GM19463 (cell line): ENCODE results near the gene CCM2.

ENCODE experiments used
- ATAC-seq: cut with Tn5 transposase; IDR thresholded peaks from one replicate; pipeline ENCODE4 v1.9.1; 2021; ENCODE audit warnings: mild to moderate bottlenecking, moderate library complexity; ENCODE audit not compliant: unreplicated experiment

CCM2 gene

GRCh38 chr7:45118292-45118691 is 118.3 kb downstream of the CCM2 start:
- no peak for ATAC-seq

- ATAC-seq, result no peak
Measured at GRCh38 chr7:45118889-45119331, 118.9 kb downstream of the CCM2 start.

GRCh38 chr7:45119550-45119949 is 119.5 kb downstream of the CCM2 start:
- no peak for ATAC-seq

DNA sequence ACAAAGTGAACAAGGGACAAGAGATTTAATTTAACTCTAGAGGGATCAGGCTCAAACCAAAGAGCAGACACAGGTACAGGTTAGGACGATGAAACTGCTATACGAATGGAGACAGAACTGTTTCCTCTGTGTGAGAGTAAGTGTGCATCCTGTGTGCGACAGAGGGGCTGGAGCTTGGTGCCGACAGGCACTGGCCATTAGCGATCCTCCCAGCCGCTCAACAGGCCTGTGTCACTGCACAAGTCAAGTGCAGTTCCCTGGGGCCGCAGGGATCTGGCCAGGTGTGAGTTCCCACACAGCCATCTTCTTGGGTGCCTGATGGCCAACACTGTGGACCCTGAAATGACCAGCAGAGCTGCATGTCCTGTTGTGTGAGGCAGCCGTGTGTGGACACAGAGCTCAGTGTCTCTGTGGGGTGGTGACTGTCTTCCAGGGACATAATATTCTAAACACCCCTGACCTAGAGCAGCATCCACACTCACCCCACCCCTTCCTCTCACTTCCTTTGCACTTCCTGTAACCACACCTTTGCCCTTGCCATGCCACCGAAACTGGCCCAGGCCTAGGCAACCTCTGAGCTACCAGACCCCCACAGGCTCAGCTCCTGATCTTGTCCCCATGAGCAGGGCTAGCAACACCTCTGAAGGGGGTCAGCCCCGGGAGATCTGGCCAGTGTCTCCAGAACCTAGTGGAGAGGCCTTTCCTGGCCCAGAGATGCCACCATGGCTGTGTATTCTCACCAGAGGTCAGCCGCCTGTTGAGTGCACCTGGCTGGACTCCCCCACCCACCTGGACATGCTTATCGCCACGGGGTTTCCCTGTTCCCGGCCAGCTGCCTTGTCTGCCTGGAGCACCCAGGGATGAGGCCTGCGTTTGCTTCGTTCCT is 123.2 kb downstream of the CCM2 start:
- no peak for ATAC-seq

DNA sequence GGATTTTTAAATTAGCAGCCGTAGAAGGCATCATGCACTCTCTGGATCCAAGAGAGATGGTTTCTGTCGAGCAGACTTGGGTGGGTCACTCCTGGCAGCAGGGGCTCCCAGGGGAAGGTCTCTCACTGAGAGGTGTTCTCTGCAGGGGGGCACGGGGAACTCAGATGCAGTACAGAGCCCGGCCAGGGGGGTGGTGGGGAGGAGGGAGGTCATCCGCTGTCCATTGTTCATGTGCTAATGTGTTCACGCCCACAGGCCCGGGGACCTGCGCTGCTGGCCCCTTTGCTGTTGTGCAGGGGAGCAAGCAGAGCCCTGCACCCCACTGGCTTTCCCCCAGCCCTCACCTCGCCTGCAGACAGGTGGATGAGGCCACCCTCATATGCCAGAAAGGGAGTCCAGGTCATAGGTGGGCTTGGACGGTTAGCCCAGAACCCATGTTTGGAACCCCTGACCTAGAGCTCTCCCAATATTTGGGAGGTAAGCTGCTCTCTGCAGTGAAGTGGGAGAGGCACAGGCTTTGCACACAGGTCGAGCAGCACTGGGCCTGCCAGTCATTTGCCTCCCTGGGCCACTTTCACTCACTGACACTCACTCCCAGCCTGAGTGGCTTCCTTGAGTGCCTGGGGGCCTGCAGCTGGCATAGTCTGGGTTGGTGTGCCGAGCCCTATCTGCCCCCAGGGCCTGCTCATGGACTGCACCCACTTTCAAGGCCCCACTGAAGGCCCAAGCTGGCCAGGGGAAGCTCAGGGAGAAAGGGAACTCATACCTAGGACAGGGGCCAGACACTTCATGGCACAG is 124.1 kb downstream of the CCM2 start:
- ATAC-seq, result no peak

DNA sequence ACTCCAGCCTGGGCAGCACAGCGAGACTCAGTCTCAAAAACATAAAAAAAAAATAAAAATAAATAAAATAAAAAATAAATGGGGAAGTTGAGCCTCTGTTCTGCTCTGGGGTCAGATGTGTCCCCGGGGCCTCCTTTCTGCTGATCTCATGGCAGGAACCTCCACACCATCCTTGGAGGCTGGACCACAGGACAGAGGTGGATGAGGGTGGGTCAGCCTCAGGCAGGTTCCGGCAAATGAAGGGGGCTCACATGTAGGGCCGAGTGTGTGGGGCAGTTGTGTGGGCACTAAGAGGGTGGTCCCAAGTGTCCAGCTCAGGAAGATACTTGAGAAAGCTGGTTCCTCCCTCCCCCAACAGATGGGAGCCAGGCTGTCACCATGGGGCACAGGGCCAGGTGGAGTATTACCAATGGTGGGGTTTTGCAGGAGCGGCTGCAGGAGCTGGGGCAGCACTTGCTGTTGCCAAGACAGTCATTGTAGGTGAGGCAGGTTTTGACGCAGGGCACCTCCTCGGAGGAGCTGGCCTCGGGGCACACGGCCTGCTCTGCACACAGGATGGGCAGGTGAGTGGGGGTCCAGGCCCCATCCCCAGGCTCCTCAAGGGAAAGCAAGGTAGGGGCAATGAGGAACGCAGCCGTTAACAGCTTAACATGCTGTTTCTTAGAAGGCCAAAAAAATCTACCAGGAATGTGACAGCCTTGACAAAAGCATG is 125.3 kb downstream of the CCM2 start:
- no peak for ATAC-seq
